SU-DHL-6 (cell line): Measurements from ENCODE around the gene TMEM35B.
"Not testable (repeated sequence)": the region's sequence is repeated elsewhere in the genome, so short reads cannot be mapped to it uniquely, and the experiment has no call there.

Source experiments
- CTCF ChIP-seq: fragments of 200-600 bp; sonication (generic); IDR thresholded peaks from one replicate; pipeline ENCODE4 v1.5.1; 2017; ENCODE audit warnings: antibody characterized with exemption, mild to moderate bottlenecking, low read length, moderate library complexity; ENCODE audit not compliant: insufficient read depth, poor library complexity, severe bottlenecking
- EZH2phosphoT487 ChIP-seq: fragments of 200-600 bp; sonication (generic), shearing (Covaris generic); conservative IDR thresholded peaks from 2 replicates; pipeline ENCODE4 v1.6.1; 2018; ENCODE audit warnings: mild to moderate bottlenecking, antibody characterized with exemption, low read length, moderate library complexity, mixed read lengths

- TF ChIP-seq CTCF, EZH2phosphoT487: not testable (repeated sequence)
These were observed 37.4 kb downstream of the TMEM35B start for GRCh38 chr1:34947641-34948314.
